ENCODE data around the gene MPHOSPH9.

MPHOSPH9 gene

DNA sequence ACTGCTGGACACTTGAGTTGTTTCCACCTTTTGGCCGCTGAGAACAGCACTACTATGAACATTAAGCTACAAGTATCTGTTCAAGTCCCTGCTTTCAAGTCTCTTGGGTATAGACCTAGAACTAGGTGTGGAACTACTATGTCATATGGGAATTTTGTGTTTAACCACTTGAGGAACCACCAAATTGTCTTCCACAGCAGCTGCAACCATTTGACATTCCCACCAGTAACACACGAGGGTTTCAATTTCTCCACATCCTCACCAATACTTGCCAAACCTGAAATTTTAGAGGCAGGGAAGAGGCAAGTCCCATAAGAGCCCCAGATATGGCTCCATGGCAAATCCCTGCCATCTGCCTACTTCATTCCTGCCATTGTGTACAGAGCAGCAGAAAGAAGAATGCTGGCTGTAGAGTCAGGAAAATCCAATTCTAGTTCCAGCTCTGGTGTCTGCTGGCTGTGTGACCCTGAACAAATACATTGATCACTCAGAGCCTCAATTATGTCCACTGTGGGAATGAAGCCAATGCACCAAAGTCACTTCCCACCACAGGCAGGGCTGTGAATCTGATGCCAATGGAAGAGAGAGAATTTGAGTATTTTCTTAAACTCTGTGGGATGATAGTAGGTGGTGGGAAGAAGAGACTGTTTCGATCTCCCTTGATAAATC lies 99.9 kb downstream of the MPHOSPH9 start:
- Histone ChIP-seq H2AFZ (ENCODE audit: low read depth) (no peak overlapping the region), H4K20me1 (ENCODE audit: insufficient read depth) (no peaks in the 10 kb centered on the region), H3K9ac (no peak overlapping the region), H3K79me2 (ENCODE audit: insufficient read depth, low read depth) (no peaks in the 10 kb centered on the region), H3K27ac (no peak overlapping the region), H3K36me3 (ENCODE audit: insufficient read depth) (no peaks in the 10 kb centered on the region), H3K4me2 (no peak overlapping the region), H3K4me1 (ENCODE audit: low read depth, poor library complexity, severe bottlenecking) (no peaks in the 10 kb centered on the region), H3K4me3 (IDR thresholded peaks at IDR 0.05; ENCODE audit: insufficient read depth, low read depth, low read length) (no peak overlapping the region), H3K27me3 (ENCODE audit: insufficient read depth, low read depth) (no peaks in the 10 kb centered on the region)
- TF ChIP-seq, protein P1, sequence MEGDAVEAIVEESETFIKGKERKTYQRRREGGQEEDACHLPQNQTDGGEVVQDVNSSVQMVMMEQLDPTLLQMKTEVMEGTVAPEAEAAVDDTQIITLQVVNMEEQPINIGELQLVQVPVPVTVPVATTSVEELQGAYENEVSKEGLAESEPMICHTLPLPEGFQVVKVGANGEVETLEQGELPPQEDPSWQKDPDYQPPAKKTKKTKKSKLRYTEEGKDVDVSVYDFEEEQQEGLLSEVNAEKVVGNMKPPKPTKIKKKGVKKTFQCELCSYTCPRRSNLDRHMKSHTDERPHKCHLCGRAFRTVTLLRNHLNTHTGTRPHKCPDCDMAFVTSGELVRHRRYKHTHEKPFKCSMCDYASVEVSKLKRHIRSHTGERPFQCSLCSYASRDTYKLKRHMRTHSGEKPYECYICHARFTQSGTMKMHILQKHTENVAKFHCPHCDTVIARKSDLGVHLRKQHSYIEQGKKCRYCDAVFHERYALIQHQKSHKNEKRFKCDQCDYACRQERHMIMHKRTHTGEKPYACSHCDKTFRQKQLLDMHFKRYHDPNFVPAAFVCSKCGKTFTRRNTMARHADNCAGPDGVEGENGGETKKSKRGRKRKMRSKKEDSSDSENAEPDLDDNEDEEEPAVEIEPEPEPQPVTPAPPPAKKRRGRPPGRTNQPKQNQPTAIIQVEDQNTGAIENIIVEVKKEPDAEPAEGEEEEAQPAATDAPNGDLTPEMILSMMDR (conservative IDR thresholded peaks at IDR 0.05; ENCODE audit: low read depth, low read length), result no peak

DNA sequence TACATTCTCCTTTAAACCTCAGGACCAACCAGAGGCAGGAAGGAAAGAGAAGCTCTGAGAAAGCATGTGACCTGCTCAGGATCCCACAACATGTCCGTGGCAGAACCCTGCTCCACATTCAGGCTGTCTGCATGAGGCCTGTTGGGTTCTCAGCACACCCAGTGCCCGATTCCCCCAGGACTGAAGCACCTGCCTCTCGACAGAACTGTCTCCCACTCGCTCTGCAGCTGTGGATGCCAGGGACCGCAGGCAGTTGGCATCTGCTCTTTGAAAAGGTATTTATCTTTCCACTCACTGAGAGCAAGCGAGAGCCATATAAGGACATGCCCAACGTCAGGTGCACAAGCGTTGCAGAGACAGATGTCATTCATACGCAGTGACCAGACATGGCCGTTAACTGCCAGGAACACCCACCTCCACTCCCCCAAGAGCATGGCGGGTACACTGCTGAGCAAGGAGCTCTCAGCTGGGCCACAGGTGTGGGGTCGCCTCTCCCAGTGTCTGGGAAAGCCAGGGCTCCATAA lies 101.0 kb downstream of the MPHOSPH9 start:
- Histone ChIP-seq H3K79me2 (ENCODE audit: insufficient read depth, low read depth) (no peaks in the 10 kb centered on the region), H3K27ac (no peak overlapping the region), H3K36me3 (ENCODE audit: insufficient read depth) (no peaks in the 10 kb centered on the region), H2AFZ (ENCODE audit: low read depth) (no peak overlapping the region), H3K27me3 (ENCODE audit: insufficient read depth, low read depth) (no peaks in the 10 kb centered on the region), H3K4me1 (ENCODE audit: low read depth, poor library complexity, severe bottlenecking) (no peaks in the 10 kb centered on the region), H3K4me2 (no peak overlapping the region), H3K9ac (no peak overlapping the region), H4K20me1 (ENCODE audit: insufficient read depth) (no peaks in the 10 kb centered on the region), H3K4me3 (IDR thresholded peaks at IDR 0.05; ENCODE audit: insufficient read depth, low read depth, low read length) (no peak overlapping the region)
- TF ChIP-seq, protein P1 (conservative IDR thresholded peaks at IDR 0.05; ENCODE audit: low read depth, low read length), result no peak

DNA sequence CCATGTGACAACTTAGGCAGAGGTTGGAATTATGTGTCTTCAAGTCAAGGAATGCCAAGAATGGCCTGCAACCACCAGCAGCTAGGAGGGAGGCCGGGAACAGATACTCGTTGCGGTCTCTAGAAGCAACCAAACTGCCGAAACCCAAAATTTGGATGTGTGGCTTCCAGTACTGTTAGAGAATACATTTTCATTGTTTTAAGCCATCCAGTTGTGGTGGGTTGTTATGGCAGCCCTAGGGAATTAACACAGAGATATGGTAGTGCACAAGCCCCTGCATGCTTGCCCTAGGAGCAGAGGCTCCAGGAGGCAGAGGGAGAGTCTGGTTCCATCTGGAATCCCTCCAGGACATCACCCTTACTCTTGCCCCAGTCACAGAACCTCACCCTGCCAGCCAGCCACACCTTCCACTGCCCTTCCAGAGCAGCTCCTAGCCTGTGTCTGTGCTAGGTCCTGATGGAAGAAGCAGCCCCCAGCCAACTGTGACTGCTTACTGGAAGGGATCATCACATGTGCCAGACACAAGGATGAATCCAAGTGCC lies 101.6 kb downstream of the MPHOSPH9 start:
- Histone ChIP-seq H3K4me2 (no peak overlapping the region), H3K36me3 (ENCODE audit: insufficient read depth) (no peaks in the 10 kb centered on the region), H3K79me2 (ENCODE audit: insufficient read depth, low read depth) (no peaks in the 10 kb centered on the region), H3K27ac (no peak overlapping the region), H2AFZ (ENCODE audit: low read depth) (no peak overlapping the region), H4K20me1 (ENCODE audit: insufficient read depth) (no peaks in the 10 kb centered on the region), H3K4me1 (ENCODE audit: low read depth, poor library complexity, severe bottlenecking) (peaks cover 5% of the 10 kb centered on the region), H3K27me3 (ENCODE audit: insufficient read depth, low read depth) (no peaks in the 10 kb centered on the region), H3K4me3 (IDR thresholded peaks at IDR 0.05; ENCODE audit: insufficient read depth, low read depth, low read length) (no peak overlapping the region), H3K9ac (no peak overlapping the region)
- TF ChIP-seq, protein P1 (conservative IDR thresholded peaks at IDR 0.05; ENCODE audit: low read depth, low read length), result no peak

DNA sequence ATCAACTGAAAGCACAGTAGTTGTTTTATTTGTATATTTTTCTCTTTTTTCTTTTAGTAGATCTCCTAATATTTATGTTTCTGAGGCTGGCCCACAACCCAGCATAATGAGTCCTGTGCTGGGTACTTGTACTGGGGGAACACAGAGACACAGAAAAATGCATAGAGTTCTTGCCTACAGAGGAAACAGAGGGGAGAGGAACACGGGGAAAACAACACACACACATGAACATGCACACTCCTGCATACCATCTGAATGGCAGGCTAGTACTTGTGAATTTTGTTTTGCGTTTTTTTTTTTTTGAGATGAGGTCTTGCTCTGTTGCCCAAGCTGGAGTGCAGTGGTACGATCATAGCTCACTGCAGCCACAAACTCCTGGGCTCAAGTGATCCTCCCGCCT lies 103.3 kb downstream of the MPHOSPH9 start:
- peaks cover 9% of the 10 kb centered on the region for H3K4me1 ChIP-seq (ENCODE audit: low read depth, poor library complexity, severe bottlenecking)
- H3K4me2 ChIP-seq, result no peak overlapping the region
- H3K9ac ChIP-seq, result no peak overlapping the region
- no peaks in the 10 kb centered on the region for H3K79me2 ChIP-seq (ENCODE audit: insufficient read depth, low read depth)
- H2AFZ ChIP-seq (ENCODE audit: low read depth), result no peak overlapping the region
- H3K4me3 ChIP-seq (IDR thresholded peaks at IDR 0.05; ENCODE audit: insufficient read depth, low read depth, low read length), result no peak overlapping the region
- H3K27me3 ChIP-seq (ENCODE audit: insufficient read depth, low read depth), result no peaks in the 10 kb centered on the region
- H3K27ac ChIP-seq, result no peak overlapping the region
- TF ChIP-seq, protein P1 (conservative IDR thresholded peaks at IDR 0.05; ENCODE audit: low read depth, low read length), result no peak
- no peaks in the 10 kb centered on the region for H3K36me3 ChIP-seq (ENCODE audit: insufficient read depth)
- H4K20me1 ChIP-seq (ENCODE audit: insufficient read depth), result no peaks in the 10 kb centered on the region

All from KMS-11 (cell line).